MM.1S (cell line): Measurements from ENCODE around the gene PCDHGA5.

Experiments
- CTCF ChIP-seq: fragments of 300-600 bp; sonication (generic); IDR thresholded peaks from 2 replicates; pipeline ENCODE4 v1.5.1; 2016; ENCODE audit warnings: antibody characterized with exemption, low read length, mixed read lengths
- EZH2 ChIP-seq: fragments of 300-600 bp; sonication (generic); optimal IDR thresholded peaks from 2 replicates; pipeline ENCODE3; 2017; ENCODE audit warnings: low read depth, mild to moderate bottlenecking, antibody characterized with exemption, low read length, mixed read lengths

- no peak for TF ChIP-seq CTCF
- TF ChIP-seq EZH2: no peak
Measured at GRCh38 chr5:141371572-141372475, 7.9 kb downstream of the PCDHGA5 start.
